Transverse colon (tissue), 4 donors: Measurements from ENCODE around the gene LDB2. TPM values are rescaled to one million over a fixed set of nuclear protein-coding genes. Genes with fewer than 3 reads are reported as not detected.

ENCODE experiments used
- DNase-seq: peaks from one replicate; pipeline ENCODE4 v3.0.0-alpha.2; 2019
- H3K27ac ChIP-seq, 4 donors: fragments of 200-600 bp; sonication (generic); 2 replicates each; pipeline ENCODE4 v1.5.1; 2016 to 2018; ENCODE audit warnings: inconsistent platforms in 4 of 4
- H3K27me3 ChIP-seq: fragments of 200-600 bp; sonication (generic); 2 replicates; pipeline ENCODE4 v1.5.1; 2017; ENCODE audit warnings: inconsistent platforms
- H3K36me3 ChIP-seq, 4 donors: fragments of 200-600 bp; sonication (generic); 2 replicates each; pipeline ENCODE4 v1.5.1; 2017 to 2019; ENCODE audit warnings: inconsistent platforms in 4 of 4
- H3K4me1 ChIP-seq, 4 donors: fragments of 200-600 bp; sonication (generic); 2 replicates each; pipeline ENCODE4 v1.5.1; 2017 to 2020; ENCODE audit warnings: inconsistent platforms in 4 of 4
- H3K4me3 ChIP-seq, 4 donors: fragments of 200-600 bp; sonication (generic); 1 replicate in 1 of 4; 2 replicates in 3 of 4; pipeline versions ENCODE4 v1.5.1 to v1.6.1; 2017 to 2019; ENCODE audit warnings: inconsistent platforms in 4 of 4
- H3K9me3 ChIP-seq, 2 donors: fragments of 200-600 bp; sonication (generic); 2 replicates each; pipeline ENCODE4 v1.5.1; 2017 to 2019; ENCODE audit warnings: inconsistent platforms in 2 of 2
- EP300 ChIP-seq: sonication (generic); formaldehyde crosslinking; IDR thresholded peaks from one replicate; pipeline ENCODE4 v1.6.1; 2017; ENCODE audit warnings: antibody characterized with exemption, low read depth
- POLR2A ChIP-seq: fragments of 450-650 bp; IDR thresholded peaks from one replicate; pipeline ENCODE4 v1.6.1; 2016; ENCODE audit warnings: antibody characterized with exemption, mild to moderate bottlenecking, moderate library complexity
- POLR2AphosphoS5 ChIP-seq, 3 donors: sonication (generic); formaldehyde crosslinking; IDR thresholded peaks; one replicate each; pipeline ENCODE4 v1.6.1; 2016; ENCODE audit warnings: antibody characterized with exemption in 3 of 3
- WGBS, 2 donors: methylation state at CpG; one replicate each; pipeline ENCODE4 v1.1.5; 2018; ENCODE audit warnings: low coverage in 1 of 2; 5-methylcytosine and 5-hydroxymethylcytosine counted together
- in situ Hi-C, 4 donors: fragments of 200-750 bp; cut with MboI; loops; one replicate each; pipeline versions ENCODE4 v1.15.0 to v1.15.1; 2017; ENCODE audit warnings: low sequenced_read_pairs in 3 of 4, low pct_ligation_motif_present in 1 of 4, low pct_unique_long_range_greater_than_20kb in 1 of 4
- intact Hi-C: fragments of 100-400 bp; cut with DNase I; formaldehyde crosslinking; loops from one replicate; pipeline ENCODE4 v1.15.1; 2023; ENCODE audit warnings: low total_unique reads
- total RNA-seq, 4 donors: library from RNA; depleted of rRNA; stranded (reverse); fragments of >200 nt; gene quantifications; one replicate each; pipeline ENCODE4 v1.1.0, GENCODE V29; 2016
- TF ChIP-seq, protein P1 (sequence below), 5 experiments: fragments of 200-600 bp in 3 of 5; fragments of 450-650 bp in 2 of 5; sonication (generic) in 3 of 5; IDR thresholded peaks; 1 replicate in 2 of 5; 2 replicates in 3 of 5; pipeline ENCODE4 v1.5.1; 2016 to 2017; ENCODE audit warnings: antibody characterized with exemption in 5 of 5, inconsistent platforms in 3 of 5, mild to moderate bottlenecking in 2 of 5, moderate library complexity in 1 of 5

LDB2 gene
- total RNA-seq, 4 donors from 2014 or later, result 7.0 to 46.6 (median 8.9) TPM

DNA sequence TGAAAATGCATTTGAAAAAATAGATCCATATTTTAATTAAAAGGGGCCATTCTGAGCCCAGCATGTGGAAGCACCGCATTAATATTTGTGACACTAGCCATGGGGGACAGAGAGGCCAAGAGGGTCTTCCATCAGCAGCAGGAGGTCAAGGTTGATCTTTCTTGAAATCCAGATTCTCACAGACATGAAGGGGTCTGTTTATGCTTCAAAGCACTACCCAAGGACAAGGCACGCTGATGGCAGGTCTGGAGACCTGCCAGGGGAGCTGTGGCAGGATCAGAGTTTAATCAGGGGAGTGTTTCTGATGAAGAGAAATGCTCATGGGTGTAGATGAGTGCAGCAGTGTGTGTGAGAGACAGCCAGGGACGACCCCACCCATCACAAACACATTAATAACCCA, 243.3 kb downstream of the LDB2 start:
- in situ Hi-C loops (no loop called here), intact Hi-C loops (no loop called here)
- Histone ChIP-seq H3K27ac (no peak overlapping the region), H3K36me3 (no peaks in the 10 kb centered on the region), H3K4me3 (no peak overlapping the region), H3K4me1 (peaks cover 0 to 4% (median 0%) of the 10 kb centered on the region in 4 donors), H3K27me3 (no peaks in the 10 kb centered on the region), H3K9me3 (no peaks in the 10 kb centered on the region)
- WGBS, 2 donors, result 55 to 83% methylated on average over 2 to 3 of the region's 3 CpGs
- no peak for DNase-seq
- TF ChIP-seq EP300 (no peak), POLR2AphosphoS5 (IDR thresholded peaks at IDR 0.05) (no peak), POLR2A (no peak)
- TF ChIP-seq, protein P1, sequence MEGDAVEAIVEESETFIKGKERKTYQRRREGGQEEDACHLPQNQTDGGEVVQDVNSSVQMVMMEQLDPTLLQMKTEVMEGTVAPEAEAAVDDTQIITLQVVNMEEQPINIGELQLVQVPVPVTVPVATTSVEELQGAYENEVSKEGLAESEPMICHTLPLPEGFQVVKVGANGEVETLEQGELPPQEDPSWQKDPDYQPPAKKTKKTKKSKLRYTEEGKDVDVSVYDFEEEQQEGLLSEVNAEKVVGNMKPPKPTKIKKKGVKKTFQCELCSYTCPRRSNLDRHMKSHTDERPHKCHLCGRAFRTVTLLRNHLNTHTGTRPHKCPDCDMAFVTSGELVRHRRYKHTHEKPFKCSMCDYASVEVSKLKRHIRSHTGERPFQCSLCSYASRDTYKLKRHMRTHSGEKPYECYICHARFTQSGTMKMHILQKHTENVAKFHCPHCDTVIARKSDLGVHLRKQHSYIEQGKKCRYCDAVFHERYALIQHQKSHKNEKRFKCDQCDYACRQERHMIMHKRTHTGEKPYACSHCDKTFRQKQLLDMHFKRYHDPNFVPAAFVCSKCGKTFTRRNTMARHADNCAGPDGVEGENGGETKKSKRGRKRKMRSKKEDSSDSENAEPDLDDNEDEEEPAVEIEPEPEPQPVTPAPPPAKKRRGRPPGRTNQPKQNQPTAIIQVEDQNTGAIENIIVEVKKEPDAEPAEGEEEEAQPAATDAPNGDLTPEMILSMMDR (IDR thresholded peaks at IDR 0.05), result no peak

DNA sequence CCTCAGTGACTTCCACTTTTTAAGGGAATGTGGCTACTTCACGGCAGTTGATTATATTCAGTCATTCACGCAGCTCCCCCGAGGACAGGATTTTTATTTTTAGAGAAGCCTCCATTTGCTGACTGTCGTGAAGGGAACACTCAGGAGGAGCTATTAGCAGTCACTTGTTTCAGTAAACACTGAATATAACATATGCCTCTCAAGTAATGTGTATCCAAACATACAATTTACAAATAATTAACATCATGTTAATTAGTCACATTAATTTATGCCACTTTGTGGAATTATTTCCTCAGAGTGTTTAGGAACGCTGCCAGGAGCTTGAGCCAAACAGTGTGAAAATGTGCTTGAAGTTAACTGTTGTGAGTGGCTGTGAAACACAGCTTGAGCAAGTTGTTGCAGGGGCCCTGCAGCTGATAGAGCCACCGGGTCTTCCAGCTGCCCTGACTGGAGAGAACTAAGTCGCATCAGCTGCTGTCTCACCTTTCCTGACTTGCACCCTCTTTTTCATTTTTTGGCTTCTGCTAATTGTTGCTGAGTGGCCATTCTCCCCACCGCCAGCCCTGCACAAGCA, 245.6 kb downstream of the LDB2 start:
- intact Hi-C loops, result no loop called here
- no peaks in the 10 kb centered on the region for H3K4me1 ChIP-seq
- H3K36me3 ChIP-seq, result no peaks in the 10 kb centered on the region
- TF ChIP-seq POLR2A (no peak), EP300 (no peak)
- no peak for DNase-seq
- WGBS, 2 donors, result 58 to 72% methylated on average over 5 to 8 of the region's 8 CpGs
- H3K27ac ChIP-seq, result no peak overlapping the region
- no peaks in the 10 kb centered on the region for H3K9me3 ChIP-seq
- no peak overlapping the region for H3K4me3 ChIP-seq
- in situ Hi-C loops, result no loop called here
- H3K27me3 ChIP-seq, result no peaks in the 10 kb centered on the region

DNA sequence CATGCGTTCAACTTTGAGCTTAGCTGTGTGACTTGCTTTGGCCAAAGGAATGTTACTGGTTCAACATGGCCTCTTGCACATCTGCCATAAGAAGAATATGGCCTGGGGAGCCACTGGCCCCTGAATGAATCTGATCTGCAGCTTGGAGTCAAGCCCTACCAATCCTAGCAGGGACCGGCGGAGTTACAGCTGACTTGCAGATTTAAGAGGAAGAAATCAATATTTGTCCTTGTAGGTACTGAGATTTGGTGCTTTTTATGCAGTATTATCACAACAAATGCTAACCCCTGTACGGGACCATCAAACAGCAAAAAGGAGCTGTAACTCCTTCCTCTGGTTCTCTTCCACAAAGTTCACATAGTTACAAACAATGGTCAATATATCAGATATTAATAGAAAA, 252.0 kb downstream of the LDB2 start:
- in situ Hi-C loops, result no loop called here

DNA sequence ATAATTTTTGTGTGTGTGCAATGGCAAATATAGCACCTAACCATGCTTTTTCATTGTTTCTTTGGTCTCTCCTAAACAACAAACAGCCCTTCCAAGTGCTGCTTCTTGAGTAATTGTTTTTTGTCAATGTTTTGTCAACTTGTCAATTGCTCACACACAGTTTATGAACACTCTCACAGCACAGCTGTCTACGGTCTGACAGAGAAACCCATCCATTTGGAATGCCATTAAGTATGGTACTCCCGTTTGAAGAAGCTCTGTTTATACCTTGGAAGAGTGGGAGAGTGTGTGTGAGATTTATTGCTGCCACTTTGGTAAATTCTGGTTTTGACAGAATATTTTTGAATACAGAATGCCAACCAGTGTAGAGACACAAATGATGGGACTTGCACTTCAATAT, 254.6 kb downstream of the LDB2 start:
- Histone ChIP-seq H3K9me3 (no peaks in the 10 kb centered on the region), H3K4me3 (no peak overlapping the region), H3K4me1 (no peaks in the 10 kb centered on the region), H3K27ac (no peak overlapping the region), H3K27me3 (no peaks in the 10 kb centered on the region), H3K36me3 (no peaks in the 10 kb centered on the region)
- no peak for TF ChIP-seq EP300
- TF ChIP-seq, protein P1 (IDR thresholded peaks at IDR 0.05), result no peak
- TF ChIP-seq POLR2A, result no peak
- no peak for TF ChIP-seq POLR2AphosphoS5 (IDR thresholded peaks at IDR 0.05)
- in situ Hi-C loops (no loop called here), intact Hi-C loops (no loop called here)
- no peak for DNase-seq
- WGBS, 2 donors, result 46 to 73% methylated on average over 2 of the region's 2 CpGs

More for the DNA sequence above, 252.0 kb downstream of the LDB2 start:
- Histone ChIP-seq H3K27me3 (no peaks in the 10 kb centered on the region), H3K4me3 (no peak overlapping the region), H3K4me1 (no peaks in the 10 kb centered on the region), H3K27ac (no peak overlapping the region), H3K9me3 (no peaks in the 10 kb centered on the region), H3K36me3 (no peaks in the 10 kb centered on the region)
- 73 to 88% methylated on average over 3 to 4 of the region's 4 CpGs for WGBS, 2 donors
- no peak for DNase-seq
- no peak for TF ChIP-seq EP300
- TF ChIP-seq POLR2A, result no peak
- TF ChIP-seq POLR2AphosphoS5 (IDR thresholded peaks at IDR 0.05), result no peak
- TF ChIP-seq, protein P1 (IDR thresholded peaks at IDR 0.05), result no peak
- intact Hi-C loops, result no loop called here

DNA sequence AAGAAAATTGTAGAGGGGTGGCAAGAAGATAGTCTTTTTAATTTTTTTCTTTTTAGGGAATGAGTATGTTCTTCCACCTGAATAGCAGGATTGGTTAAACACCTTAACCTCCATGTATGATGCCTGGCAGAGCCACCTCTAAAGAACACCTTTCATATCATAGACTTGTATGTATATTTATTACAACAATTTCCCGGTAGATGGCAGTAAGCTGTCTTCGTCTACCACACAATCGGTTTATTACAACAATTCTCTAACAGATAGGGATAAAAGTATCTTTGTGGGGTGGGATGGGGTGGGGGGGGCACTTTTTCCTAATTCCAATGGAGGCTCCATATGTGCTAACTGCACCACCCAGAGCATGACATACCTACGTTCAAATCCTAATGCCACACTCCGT, 255.5 kb downstream of the LDB2 start:
- H3K9me3 ChIP-seq, result no peaks in the 10 kb centered on the region
- no peak overlapping the region for H3K27ac ChIP-seq
- TF ChIP-seq, protein P1 (IDR thresholded peaks at IDR 0.05), result no peak
- TF ChIP-seq EP300, result no peak
- no peak for TF ChIP-seq POLR2AphosphoS5 (IDR thresholded peaks at IDR 0.05)
- TF ChIP-seq POLR2A, result no peak
- DNase-seq, result no peak
- intact Hi-C loops, result no loop called here
- no peak overlapping the region for H3K4me3 ChIP-seq
- 74 to 79% methylated on average over 5 of the region's 5 CpGs for WGBS, 2 donors
- in situ Hi-C loops, result no loop called here
- no peaks in the 10 kb centered on the region for H3K27me3 ChIP-seq
- no peaks in the 10 kb centered on the region for H3K4me1 ChIP-seq
- H3K36me3 ChIP-seq, result no peaks in the 10 kb centered on the region
